Panc1 (cell line): Measurements from ENCODE around the gene CNKSR3. TPM values are rescaled to one million over a fixed set of nuclear protein-coding genes. Genes with fewer than 3 reads are reported as not detected.

Experiments used
- ATAC-seq: fragments of 200-7000 bp; cut with Tn5 transposase; 2 replicates; pipeline ENCODE4 v1.9.1; 2020; ENCODE audit warnings: mild to moderate bottlenecking, moderate library complexity
- BruUV-seq: library from RNA; stranded (reverse); fragments of 400-500 nt; replicated peaks from 2 replicates; lab custom pipeline; 2021; lab: Mats Ljungman, UMichigan
- CTCF ChIA-PET: fragments of 300-600 bp; sonication (Branson Sonifier 250); formaldehyde crosslinking; loops from one replicate; lab custom pipeline; 2022; ENCODE audit warnings: antibody characterized with exemption; lab: Charles Lee
- POLR2A ChIA-PET: fragments of 300-600 bp; sonication (Branson Sonifier 250); formaldehyde crosslinking; loops from one replicate; lab custom pipeline; 2022; ENCODE audit warnings: antibody characterized with exemption; lab: Charles Lee
- DNase-seq: peaks from one replicate; pipeline ENCODE4 v3.0.0-alpha.2; 2010; ENCODE audit warnings: low read depth, low spot score
- H3K27ac ChIP-seq: 2 replicates; pipeline ENCODE4 v1.5.1; 2011; ENCODE audit warnings: mild to moderate bottlenecking, low read length, inconsistent platforms
- H3K27me3 ChIP-seq: fragments of 200-500 bp; sonication (Bioruptor generic); 2 replicates; pipeline ENCODE4 v1.6.0; 2014; ENCODE audit warnings: low read length, inconsistent platforms; ENCODE audit not compliant: control insufficient read depth, insufficient read depth
- H3K36me3 ChIP-seq: fragments of 200-500 bp; sonication (Bioruptor generic); 2 replicates; pipeline ENCODE4 v1.5.1; 2014; ENCODE audit warnings: inconsistent platforms, mild to moderate bottlenecking, low read length, moderate library complexity; ENCODE audit not compliant: control insufficient read depth, insufficient read depth
- H3K4me1 ChIP-seq: 2 replicates; pipeline ENCODE4 v1.5.1; 2011; ENCODE audit warnings: inconsistent platforms, mild to moderate bottlenecking, low read length, moderate library complexity; ENCODE audit not compliant: control insufficient read depth, insufficient read depth
- H3K4me3 ChIP-seq, 2 experiments: 2 replicates each; pipeline ENCODE4 v1.5.1; 2011 to 2012; ENCODE audit warnings: low read depth in 2 of 2, low read length in 2 of 2, mild to moderate bottlenecking in 2 of 2, inconsistent platforms in 1 of 2, moderate library complexity in 1 of 2
- H3K9me3 ChIP-seq: fragments of 200-500 bp; sonication (Bioruptor generic); 2 replicates; pipeline ENCODE4 v1.5.1; 2014; ENCODE audit warnings: low read depth, mild to moderate bottlenecking, inconsistent platforms, low read length, moderate library complexity; ENCODE audit not compliant: control insufficient read depth, insufficient read depth
- CTCF ChIP-seq: fragments of 450-650 bp; IDR thresholded peaks from 2 replicates; pipeline ENCODE4 v1.5.1; 2017; ENCODE audit warnings: mild to moderate bottlenecking
- POLR2AphosphoS5 ChIP-seq: IDR thresholded peaks from 2 replicates; pipeline ENCODE4 v1.6.1; 2012; ENCODE audit warnings: mild to moderate bottlenecking, low read depth, low read length, moderate library complexity
- REST ChIP-seq, 2 experiments: IDR thresholded peaks; 2 replicates each; pipeline ENCODE4 v1.6.1; 2011 to 2012; ENCODE audit warnings: low read depth in 2 of 2, control low read depth in 1 of 2, low read length in 1 of 2, mild to moderate bottlenecking in 1 of 2, moderate library complexity in 1 of 2; ENCODE audit not compliant: insufficient read depth in 1 of 2
- SIN3A ChIP-seq: IDR thresholded peaks from 2 replicates; pipeline ENCODE4 v1.6.1; 2012; ENCODE audit warnings: low read depth, mild to moderate bottlenecking, low read length, moderate library complexity, borderline replicate concordance; ENCODE audit not compliant: insufficient read depth
- TCF7L2 ChIP-seq: IDR thresholded peaks from 2 replicates; pipeline ENCODE4 v1.6.1; 2011; ENCODE audit warnings: mild to moderate bottlenecking, low read depth, low read length, inconsistent platforms
- in situ Hi-C: cut with HindIII; loops from 2 replicates; pipeline ENCODE4 v1.10.0; 2016; ENCODE audit warnings: low sequenced_read_pairs, low pct_unique_long_range_greater_than_20kb
- intact Hi-C: fragments of 100-400 bp; cut with micrococcal nuclease; formaldehyde crosslinking; loops from one replicate; pipeline ENCODE4 v1.10.0; 2022; ENCODE audit not compliant: unreplicated experiment
- total RNA-seq: library from RNA; stranded (reverse); gene quantifications from one replicate; pipeline ENCODE4 v1.2.1, GENCODE V29; 2021; ENCODE audit not compliant: unreplicated experiment

Gene CNKSR3
- total RNA-seq, 1 experiment from 2014 or later: 18.2 TPM

GRCh38 chr6:154430481-154430919 lies 80.0 kb downstream of the CNKSR3 start:
- Histone ChIP-seq H3K27ac (no peak overlapping the region), H3K9me3 (no peaks in the 10 kb centered on the region), H3K4me1 (no peaks in the 10 kb centered on the region), H3K4me3 (no peak overlapping the region), H3K36me3 (peaks cover 2% of the 10 kb centered on the region; the same call in 1 of the 2 replicates), H3K27me3 (no peaks in the 10 kb centered on the region)
- CTCF ChIA-PET: no interaction called here
- POLR2A ChIA-PET: no interaction called here
- no TSS peak for BruUV-seq
- in situ Hi-C loops: no loop called here
- intact Hi-C loops: no loop called here
- no peak for TF ChIP-seq TCF7L2
- TF ChIP-seq CTCF: no peak
- ATAC-seq (no peak), DNase-seq (no peak)

GRCh38 chr6:154429711-154430110 lies 80.8 kb downstream of the CNKSR3 start:
- H3K36me3 ChIP-seq: peaks cover 2% of the 10 kb centered on the region; the same call in 1 of the 2 replicates
- no peaks in the 10 kb centered on the region for H3K27me3 ChIP-seq
- no peak overlapping the region for H3K27ac ChIP-seq
- DNase-seq: no peak
- in situ Hi-C loops: no loop called here
- CTCF ChIA-PET: no interaction called here
- POLR2A ChIA-PET: no interaction called here
- TF ChIP-seq SIN3A (no peak), CTCF (no peak), POLR2AphosphoS5 (no peak), TCF7L2 (no peak), REST (IDR thresholded peaks at IDR 0.05; ENCODE audit: insufficient read depth in 1 of 2, low read depth in 2 of 2, low read length in 1 of 2) (no peak)
- H3K9me3 ChIP-seq: no peaks in the 10 kb centered on the region
- BruUV-seq: no TSS peak
- no peak overlapping the region for H3K4me3 ChIP-seq
- intact Hi-C loops: no loop called here
- H3K4me1 ChIP-seq: no peaks in the 10 kb centered on the region
- no peak for ATAC-seq
